ENCODE results near the gene BMP3.
"Not testable (repeated sequence)": the region's sequence is repeated elsewhere in the genome, so short reads cannot be mapped to it uniquely, and the experiment has no call there.

BMP3 gene

GRCh38 chr4:81030061-81030980 is at the start of gene BMP3:
TSS of gene BMP3 (plus strand) at chr4:81030708. CDS start at chr4:81031285, 577 bp downstream.
- no peak for DNase-seq

- no peak for DNase-seq
These were observed 44.5 kb upstream of the BMP3 start for GRCh38 chr4:80986011-80986410.

GRCh38 chr4:80989921-80990544 is 40.5 kb upstream of the BMP3 start:
- DNase-seq = no peak

GRCh38 chr4:80990851-80991250 is 39.7 kb upstream of the BMP3 start:
- no peak for DNase-seq

- no peak for DNase-seq
These were observed 30.6 kb upstream of the BMP3 start for GRCh38 chr4:80999943-81000342.

- DNase-seq = no peak
These were observed 26.9 kb upstream of the BMP3 start for GRCh38 chr4:81003597-81004111.

- no peak for DNase-seq
These were observed 23.1 kb upstream of the BMP3 start for GRCh38 chr4:81007417-81007816.

GRCh38 chr4:81016566-81016965 is 13.9 kb upstream of the BMP3 start:
- DNase-seq = not testable (repeated sequence)

- no peak for DNase-seq
These were observed 11.5 kb upstream of the BMP3 start for GRCh38 chr4:81019006-81019405.

GRCh38 chr4:81021142-81021944 is 9.2 kb upstream of the BMP3 start:
- DNase-seq = no peak

GRCh38 chr4:81021981-81022380 is 8.5 kb upstream of the BMP3 start:
- no peak for DNase-seq

- no peak for DNase-seq
These were observed 7.0 kb upstream of the BMP3 start for GRCh38 chr4:81023484-81023883.

GRCh38 chr4:81030981-81031791 is 678 bp downstream of the BMP3 start:
- DNase-seq = no peak

GRCh38 chr4:81031796-81032551 is 1.5 kb downstream of the BMP3 start:
- DNase-seq = no peak

GRCh38 chr4:81032771-81033684 is 2.5 kb downstream of the BMP3 start:
- no peak for DNase-seq

GRCh38 chr4:81038636-81039350 is 8.3 kb downstream of the BMP3 start:
- no peak for DNase-seq

- no peak for DNase-seq
These were observed 9.0 kb downstream of the BMP3 start for GRCh38 chr4:81039351-81039972.

GRCh38 chr4:81040012-81040659 is 9.6 kb downstream of the BMP3 start:
- DNase-seq = no peak
